Head of caudate nucleus (tissue), 42 donors: ENCODE results near the gene OXER1.
A peak's percentile ranks its signal among the peaks of the same experiment; 100 is the strongest.

ENCODE experiments used
- DNase-seq, 42 donors: peaks; one replicate each; pipeline versions ENCODE4 v3.0.0 to v3.0.0-alpha.2; 2020 to 2021; ENCODE audit warnings: mixed read lengths in 7 of 42
- intact Hi-C: fragments of 100-400 bp; cut with DNase I; formaldehyde crosslinking; loops from one replicate; pipeline ENCODE4 v1.15.0; 2022

OXER1 gene

DNA sequence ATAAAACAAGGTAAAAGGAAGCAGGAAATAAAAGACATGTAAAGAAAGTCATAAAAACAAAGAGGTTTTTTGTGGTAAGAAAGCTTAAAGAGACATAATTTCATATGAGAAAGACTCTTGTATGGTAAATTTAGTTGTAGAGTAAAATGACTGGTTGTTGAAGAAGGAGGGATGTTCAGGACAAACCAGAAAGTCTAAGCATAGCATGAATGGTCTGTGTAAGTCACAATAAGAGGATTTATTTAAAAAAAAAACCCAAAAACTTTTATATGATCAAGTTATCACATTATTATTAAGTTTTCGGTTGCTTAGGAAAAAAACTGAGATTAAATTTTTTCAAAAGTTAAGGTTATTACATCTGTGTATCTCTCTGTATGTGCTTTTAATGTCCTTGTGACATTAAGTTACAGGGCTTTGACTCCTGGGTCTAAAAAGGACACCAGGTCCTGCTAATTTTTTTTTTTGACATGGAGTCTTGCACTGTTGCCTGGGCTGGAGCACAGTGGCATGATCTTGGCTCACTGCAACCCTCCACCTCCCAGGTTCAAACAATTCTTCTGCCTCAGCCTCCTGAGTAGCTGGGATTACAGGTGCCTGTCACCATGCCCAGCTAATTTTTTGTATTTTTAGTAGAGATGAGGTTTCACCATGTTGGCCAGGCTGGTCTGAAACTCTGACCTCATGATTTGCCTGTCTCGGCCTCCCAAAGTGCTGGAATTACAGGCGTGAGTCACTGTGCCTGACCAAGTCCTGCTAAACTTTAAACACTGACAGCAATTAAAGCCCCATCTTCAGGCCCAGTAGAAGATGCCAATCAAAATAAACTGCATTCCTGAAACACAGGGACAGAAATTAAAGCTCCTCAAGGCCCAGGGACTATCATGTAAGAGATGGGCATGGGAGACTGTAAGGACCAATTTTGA lies 14.2 kb upstream of the OXER1 start:
- no peak for DNase-seq
- intact Hi-C loops, result no loop called here

DNA sequence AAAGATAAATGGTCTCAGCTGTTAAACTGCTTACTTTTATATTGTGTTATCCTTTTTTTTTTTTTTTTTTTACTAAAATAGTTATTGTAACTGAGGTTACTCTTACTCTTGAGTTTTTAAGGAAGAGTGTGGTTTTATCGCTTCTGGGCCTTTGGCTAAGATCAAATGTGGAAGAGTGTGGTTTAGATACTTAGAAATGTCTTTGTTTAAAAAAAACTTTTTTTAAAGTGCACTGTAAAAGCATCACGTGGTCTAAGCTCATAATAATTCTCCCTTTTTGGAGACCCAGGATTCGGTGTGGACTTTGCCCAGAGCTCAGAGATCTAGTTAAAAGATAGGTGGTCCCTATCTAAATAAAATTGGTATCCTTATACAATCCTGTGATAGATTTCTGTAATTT lies 11.9 kb upstream of the OXER1 start:
- no peak for DNase-seq
- intact Hi-C loops, result no loop called here

DNA sequence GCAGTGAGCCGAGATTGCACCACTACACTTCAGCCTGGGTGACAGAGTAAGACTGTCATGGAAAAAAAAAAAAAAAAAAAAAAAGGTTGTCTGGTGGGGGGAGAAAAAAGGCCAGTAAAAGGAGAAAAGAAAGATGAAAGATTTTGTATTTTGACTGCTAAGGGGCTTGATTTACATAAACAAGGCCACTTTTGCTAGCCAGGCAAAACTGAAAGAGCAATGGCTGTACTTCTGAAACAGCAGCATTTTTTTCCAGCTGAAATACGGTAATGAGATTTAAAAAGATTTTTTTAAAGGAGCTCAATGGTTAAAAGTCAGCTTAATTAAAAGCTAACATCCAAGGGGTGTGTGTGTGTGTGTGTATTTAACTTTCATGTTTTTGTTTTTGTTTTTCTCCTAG lies 11.3 kb upstream of the OXER1 start:
- intact Hi-C loops, result no loop called here
- no peak for DNase-seq

DNA sequence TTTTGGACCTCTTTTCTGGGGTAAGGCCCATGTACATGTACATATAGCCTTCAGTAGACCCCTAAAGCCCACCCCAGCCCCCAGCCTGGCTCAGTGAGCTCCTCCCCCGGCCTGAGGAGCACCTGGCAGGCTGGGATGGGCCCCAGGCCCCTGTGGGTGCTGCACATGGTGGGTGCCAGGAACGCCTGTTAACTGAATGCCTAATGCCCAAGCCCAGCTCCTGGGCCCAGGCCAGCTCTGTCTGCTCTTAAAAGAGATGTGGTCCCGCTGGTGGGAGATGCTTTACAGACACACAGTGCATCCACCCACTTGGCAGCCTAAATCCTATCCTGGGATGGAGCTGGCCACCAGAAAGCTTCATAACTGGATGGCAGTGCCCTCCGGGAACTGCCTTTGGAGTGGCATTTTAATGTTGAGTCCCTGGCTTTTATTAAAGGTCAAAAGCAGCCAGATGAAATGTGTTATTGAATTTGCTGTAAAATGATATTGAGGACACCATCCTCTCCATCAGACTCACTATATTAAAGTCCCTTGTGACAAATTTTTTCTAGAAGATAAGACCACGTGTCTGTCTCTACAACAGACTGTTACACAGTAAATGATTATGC lies 7.7 kb upstream of the OXER1 start:
- intact Hi-C loops, result no loop called here
- peak in 2 of 42 donors; percentile 1 to 8 for DNase-seq

DNA sequence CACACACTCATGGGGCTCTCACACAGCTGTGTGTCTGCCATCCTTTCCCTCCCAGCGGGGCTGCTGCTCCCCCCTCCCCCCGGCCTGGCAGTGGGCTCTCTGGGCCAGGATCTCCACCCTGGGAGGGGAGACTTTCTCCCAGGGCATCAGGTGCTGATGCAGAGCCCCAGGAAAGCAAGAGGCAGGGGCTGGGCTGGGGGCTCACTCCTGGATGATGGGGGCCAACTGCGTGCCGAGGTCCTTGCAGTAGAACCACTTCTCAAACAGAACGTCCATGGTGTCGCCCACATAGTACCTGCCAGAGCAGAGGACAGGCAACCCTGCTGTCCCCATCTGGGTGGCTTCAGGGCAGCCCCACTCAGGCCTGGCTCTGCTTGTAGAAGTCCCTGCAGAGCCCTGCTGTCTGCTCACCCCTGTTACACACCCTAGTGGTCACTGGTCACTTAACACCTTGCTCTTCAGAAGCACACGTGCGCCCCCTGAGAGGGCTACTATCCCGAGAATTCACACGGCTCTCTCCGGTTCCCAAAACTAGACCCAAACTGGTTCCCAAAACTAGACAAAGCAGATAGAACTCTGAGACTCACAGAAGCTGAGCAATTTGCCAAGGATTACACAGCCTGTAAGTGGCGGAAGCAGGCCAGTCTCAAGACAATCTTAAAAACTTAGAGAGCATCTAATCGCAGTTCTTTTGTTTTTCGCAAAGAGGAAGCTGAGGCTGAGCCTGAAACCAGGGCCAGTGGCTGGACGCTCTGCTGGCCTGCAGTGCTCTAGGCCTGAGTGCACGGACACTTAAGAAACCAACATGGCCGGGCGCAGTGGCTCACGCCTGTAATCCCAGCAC lies 6.6 kb upstream of the OXER1 start:
- peak in 5 of 42 donors; percentile 4 to 60 (median 28) for DNase-seq
- intact Hi-C loops, result no loop called here

DNA sequence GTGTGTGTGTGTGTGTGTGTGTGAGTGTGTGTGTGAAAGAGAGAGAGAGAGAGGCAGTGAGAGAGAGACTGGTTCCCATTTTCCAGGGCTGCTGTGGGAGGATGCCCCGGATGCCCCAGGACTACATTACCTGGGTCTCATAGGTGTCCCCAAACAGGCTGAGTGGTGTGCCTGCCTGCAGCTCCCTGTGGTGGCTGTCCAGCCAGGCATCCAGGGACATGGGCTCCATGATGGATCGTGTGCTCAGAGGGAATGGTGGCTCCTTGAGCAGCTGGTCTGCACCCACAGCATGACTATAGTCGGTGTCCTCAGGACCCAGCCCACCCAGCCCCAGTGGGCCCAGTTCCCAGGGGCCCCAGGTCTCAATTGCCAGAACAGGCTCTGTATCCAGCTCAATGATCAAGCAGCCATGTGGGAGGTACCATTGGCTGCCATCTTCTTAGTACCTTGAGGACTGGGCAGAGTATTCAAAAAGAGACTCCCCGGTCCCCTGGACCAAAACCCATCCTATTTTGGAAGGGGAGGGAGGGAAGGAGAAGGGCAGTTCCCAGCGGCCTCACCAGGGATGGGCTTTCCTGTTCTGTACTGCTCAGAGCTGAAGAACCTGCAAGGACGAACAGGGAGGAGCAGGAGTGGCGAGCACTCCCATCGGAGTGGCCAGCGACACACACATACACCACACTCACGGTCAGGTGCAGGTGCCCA lies 5.8 kb upstream of the OXER1 start:
- peak in 1 of 42 donors; percentile 0 for DNase-seq
- intact Hi-C loops, result no loop called here

DNA sequence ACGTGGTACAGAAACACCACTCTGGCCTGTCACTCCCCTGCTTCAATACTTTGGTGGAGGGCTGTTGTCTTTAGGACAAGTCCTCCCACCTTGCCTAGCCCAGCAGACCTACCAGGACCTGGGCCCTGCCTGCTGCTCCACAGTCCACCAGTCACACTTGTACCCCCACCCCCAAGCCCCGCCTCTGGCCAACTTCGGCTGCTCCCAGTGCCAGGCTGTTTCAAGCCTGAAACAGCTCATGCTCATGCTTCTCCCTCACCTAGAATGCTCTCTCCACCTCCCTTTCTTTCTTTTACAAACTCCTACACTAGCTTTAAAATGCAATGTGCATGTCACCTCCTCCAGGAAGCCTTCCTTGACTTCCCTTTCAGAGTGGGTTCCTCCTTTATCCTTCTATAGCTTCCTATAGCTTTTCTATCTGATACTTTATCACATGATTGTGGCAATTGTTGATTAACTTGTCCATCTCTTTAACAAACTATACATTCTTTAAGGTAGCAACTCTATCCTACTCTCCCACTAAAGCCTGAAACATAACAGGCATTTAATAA lies 4.8 kb upstream of the OXER1 start:
- no peak for DNase-seq
- intact Hi-C loops, result no loop called here

DNA sequence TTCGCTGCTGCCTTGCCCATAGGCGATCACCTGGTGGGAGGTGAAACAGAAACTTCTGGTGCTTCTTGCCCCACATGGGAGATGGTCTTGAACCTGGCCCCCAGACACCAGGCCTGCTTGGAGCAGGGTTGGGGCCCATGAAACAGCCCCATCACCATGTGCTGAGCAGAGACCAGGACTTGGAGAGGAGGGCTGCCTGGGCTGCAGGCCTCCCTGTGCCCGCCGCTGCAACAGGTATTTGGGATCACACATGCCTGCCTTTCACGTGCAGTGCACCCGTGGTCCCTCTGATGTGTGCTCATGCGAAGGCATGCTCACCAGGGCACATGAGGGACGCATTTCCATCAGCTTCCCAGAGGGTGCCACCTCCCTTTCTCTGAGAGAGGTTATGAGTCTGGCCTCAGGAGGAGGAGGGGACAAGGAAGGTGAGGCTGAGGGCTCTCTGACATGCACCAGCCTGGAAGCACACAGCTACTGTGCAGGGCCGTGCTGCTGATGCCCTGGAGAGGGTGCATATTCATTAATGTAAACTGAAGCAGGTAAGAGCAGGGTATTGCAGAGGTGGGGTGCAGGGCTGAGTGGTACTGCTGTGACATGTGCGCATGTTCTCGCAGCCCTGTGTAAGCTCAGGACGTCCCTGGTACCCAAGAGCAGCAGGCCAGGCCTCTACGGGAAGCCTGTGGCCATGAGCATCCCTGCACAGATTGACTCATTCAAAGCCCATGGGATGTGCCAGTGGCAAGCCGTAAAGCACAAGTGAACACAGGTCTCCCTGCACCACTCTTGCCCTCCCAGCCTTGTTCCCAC lies 4.2 kb upstream of the OXER1 start:
- intact Hi-C loops, result no loop called here
- DNase-seq, result no peak

DNA sequence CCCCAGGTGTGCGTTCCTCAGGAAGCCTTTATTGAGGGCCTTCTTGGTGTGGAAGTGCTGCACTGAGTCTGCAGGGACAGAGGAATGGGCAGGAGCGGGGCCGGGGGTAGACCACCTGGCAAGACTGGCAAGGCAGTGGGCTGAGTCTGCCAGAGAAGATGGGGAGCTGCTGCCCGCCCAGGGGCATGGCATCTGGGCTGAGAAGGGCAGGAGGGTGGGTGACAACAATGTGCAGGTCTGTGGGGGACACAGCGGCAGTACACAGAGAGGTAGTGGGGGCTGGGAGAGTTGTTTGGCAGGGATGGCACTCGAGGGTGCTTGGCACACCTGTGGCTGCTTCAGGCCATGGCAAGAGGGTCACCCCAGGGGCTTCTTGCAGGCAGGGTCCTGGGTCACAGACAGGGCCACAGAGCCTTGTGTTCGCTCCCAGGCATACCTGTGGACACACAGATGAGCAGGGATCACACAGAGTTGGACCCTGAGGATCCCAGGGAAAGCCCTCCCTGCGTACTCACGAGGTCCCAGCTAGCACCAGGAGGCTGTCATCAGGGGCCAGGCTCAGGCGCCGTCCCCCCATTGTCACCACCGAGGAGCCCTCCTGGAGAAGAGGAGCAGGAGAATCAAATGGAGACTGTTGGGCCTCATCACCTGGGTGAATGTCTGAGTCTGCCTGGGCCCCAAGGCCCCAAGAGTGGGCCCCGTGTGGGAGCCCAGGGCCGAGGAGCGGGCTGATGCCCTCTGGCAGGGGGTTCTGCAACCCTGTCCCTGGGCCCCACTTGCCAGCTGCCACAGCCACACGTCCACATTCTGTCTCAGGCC lies 3.4 kb upstream of the OXER1 start:
- intact Hi-C loops, result no loop called here

DNA sequence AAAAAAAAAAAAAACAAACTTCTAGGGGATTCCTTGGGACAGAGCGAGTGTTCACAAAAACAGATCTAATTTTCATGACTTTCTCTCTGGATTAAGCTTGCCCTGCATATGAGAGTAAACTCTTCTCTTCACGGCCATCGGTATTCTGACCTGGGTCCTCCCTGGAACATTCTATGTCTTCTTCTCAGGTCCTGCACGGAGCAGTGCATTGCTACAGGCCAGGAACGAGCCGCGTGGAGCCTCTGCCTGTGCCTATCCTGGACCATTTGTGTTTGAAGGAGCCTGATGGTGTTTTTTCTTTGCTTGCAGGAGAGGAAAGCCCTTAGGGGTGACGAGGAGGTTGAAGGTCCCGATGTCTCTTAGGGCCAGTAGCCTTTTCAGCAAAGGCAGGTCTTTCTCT lies 1.8 kb upstream of the OXER1 start:
- intact Hi-C loops, result no loop called here
- peak in 1 of 42 donors; percentile 6 for DNase-seq

More for the DNA sequence above, 3.4 kb upstream of the OXER1 start:
- DNase-seq, result no peak

DNA sequence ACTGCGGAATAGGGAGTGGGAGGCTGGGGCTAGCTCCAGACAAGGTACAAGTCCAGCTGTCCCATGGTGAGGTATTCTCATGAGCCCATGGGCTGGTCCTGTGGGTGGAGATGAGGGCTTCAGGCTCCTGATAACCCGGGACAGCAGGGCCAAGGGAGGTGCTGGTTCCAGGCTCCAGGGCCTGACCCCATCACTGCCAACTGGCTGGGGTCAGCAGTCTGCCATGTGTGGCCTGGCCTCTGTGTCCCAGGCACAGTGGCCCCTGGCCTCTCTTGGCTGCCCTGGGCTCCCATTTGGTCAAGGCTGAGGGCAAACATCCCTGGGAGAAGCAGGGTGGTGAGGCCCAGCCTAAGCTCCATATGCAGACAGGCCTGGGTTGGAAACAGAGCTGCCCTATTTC lies 966 bp upstream of the OXER1 start:
- intact Hi-C loops, result no loop called here
- DNase-seq, result peak in 1 of 42 donors; percentile 3

DNA sequence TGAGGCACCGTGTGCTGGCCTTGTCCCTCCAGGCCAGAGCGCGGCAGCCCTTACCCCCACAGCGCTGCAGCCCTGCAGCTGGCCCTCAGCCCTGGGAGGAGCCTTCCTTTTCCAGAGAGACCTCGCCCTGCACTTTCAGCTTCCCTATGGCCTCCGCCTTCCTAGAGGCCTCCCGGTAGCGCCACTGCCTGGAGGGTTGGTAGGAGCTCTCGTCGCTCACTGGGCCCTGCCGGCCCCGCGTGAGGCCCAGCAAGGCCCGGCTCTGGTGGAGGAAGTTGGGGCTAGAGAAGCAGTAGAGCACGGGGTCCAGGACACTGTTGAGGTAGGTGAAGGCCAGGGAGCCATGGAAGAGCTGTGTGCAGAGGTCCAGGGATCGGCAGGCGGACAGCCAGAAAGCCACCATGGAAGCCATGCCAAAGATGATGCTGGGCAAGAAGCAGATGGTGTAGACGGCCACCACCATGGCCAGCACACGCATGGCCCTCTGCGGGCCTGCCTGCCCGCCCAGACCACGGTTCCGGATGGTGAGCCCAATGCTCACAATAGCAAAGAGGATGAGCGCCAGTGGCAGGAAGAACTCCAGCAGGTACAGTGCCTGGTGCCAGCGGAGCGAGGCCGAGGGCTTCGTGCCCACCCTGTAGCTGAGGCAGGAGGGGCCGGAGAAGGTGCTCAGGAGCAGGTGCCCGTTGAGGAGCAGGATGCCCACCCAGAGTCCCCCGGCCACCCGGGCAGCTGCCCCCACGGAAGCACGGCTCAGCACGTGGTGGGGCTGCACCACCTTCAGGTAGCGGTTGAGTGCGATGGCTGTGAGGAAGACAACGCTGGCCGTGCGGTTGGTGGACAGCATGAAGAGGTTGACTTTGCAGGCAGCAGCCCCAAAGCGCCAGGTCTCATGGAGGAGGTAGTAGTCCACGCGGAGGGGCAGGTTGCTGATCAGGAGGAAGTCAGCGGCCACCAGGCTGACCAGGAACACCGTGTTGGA lies 821 bp downstream of the OXER1 start:
- DNase-seq, result no peak
- intact Hi-C loops, result no loop called here

DNA sequence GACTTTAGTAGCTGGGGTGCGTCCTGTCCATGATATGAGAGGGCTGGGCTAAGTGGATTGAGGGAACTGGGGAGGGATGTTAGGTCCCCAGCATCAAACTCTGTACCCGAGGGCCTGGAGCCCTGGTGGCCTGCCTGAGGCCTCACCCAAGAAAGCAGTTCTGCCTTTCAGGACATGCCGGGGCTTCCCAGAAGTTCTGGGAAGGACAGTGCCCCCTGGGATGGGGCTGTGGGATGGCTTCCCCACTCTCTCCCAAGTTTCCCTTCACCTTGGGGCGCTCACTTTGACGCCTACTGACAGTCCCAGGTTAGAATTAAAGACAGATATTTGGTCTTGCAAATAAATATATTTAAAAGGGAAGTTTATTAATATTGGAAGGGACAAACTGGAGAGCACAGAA lies 1.8 kb downstream of the OXER1 start:
- intact Hi-C loops, result no loop called here
- DNase-seq, result no peak

DNA sequence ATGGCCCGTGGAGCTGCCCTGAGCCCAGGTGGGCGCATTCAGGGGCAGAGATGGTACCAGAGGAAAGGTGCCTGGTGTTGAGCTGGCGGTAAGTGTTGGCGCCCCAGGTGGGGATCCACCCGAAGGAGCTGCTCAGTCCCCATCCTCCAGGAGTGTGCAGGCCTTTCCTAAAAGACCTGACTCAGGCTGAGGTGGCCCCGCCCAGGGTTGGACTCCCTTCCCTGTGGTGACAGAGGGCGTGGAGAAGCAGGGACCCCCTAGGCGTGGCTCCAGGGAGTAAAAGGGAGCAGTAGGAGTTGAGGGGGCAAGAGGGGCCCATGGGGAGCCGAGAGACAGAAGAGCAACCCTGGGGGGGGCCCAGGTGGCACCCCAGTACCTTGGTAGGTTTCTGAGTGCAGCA lies 2.4 kb downstream of the OXER1 start:
- no peak for DNase-seq
- intact Hi-C loops, result no loop called here

DNA sequence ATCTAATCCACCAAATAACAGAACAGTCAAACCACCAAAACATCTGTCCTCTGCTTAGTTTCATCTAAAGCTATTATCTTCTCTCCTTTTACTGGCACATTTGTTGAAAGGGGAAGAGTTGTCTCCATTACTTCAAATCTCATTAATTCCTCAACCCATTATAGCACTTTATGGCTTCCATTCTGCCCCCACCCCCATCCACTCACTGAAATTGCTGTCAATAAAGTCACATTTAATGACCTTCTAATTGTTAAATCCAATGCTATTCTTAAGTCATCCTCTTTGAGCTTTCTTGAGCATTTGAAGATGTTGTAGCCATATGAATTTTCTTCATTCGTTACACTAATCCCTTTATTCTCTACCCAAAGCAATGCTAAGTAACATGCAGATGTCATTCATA lies 5.2 kb downstream of the OXER1 start:
- no peak for DNase-seq
- intact Hi-C loops, result no loop called here
